ENCODE measurements around the gene ABLIM1.

- TF ChIP-seq CTCF (IDR thresholded peaks at IDR 0.05), result no peak
- no peak for TF ChIP-seq POLR2A (IDR thresholded peaks at IDR 0.05)
Observed at GRCh38 chr10:114539623-114540022, 118.5 kb downstream of the ABLIM1 start.
